KG1 (cell line): ENCODE results near the gene FGF10.

Source experiments
- DNase-seq: peaks from one replicate; lab custom pipeline; 2025; lab: John Stamatoyannopoulos, UW

Gene FGF10

GRCh38 chr5:44257221-44257620 lies 132.0 kb downstream of the FGF10 start:
- no peak for DNase-seq
